ENCODE measurements around the gene HOXA11.
A peak's percentile ranks its signal among the peaks of the same experiment; 100 is the strongest.

The HOXA11 gene

DNA sequence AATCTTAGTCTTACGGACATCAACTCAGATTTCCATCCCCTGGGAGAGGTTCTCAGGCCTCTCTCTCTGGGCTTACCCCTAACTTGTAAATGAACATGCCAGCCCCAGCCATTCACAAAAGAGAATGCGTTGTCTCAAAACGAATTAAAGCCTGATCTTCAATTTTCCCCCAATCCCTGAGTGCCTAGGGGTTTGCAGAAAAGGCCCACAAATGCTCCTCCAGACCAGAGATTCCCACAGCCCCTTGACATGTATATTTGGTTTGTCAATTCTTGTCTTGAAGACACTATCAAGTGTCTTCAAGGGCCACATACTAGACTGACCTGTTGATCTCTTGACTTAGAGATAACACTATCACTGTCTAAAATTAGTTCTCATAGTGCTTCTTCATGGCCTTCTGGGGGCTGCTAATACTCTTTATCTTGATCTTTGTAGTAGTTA is 26.8 kb upstream of the HOXA11 start:
- Mint-ChIP-seq H3K27ac (no peak overlapping the region), H3K36me3 (ENCODE audit: low read depth) (no peaks in the 10 kb centered on the region), H3K9me3 (no peaks in the 10 kb centered on the region), H3K4me1 (ENCODE audit: low read depth) (peaks cover 13% of the 10 kb centered on the region), H3K27me3 (peaks cover 98% of the 10 kb centered on the region), H3K4me3 (no peak overlapping the region)
- no peak for DNase-seq

DNA sequence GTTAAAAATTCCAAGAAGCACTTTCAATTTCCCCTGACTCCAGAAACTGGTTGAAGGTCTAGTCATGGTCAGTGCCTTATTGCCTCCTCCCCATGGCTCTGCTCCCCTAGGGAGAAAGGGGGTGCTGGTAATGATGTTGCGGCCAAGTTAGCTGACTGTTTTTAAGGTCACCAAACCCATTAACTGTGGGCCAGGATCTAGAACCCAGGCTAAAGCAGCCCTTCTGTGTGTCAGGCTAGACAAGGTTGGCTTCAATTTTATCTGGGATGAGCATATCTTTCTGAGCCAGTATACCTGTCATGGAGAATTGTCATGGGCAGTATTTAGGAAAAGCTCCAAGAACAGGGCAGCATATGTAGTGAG is 26.0 kb upstream of the HOXA11 start:
- peaks cover 98% of the 10 kb centered on the region for H3K27me3 Mint-ChIP-seq
- H3K4me3 Mint-ChIP-seq, result no peak overlapping the region
- H3K9me3 Mint-ChIP-seq, result no peaks in the 10 kb centered on the region
- H3K36me3 Mint-ChIP-seq (ENCODE audit: low read depth), result no peaks in the 10 kb centered on the region
- peaks cover 14% of the 10 kb centered on the region for H3K4me1 Mint-ChIP-seq (ENCODE audit: low read depth)
- no peak for DNase-seq
- H3K27ac Mint-ChIP-seq, result no peak overlapping the region

GRCh38 chr7:27210441-27211083 is 25.5 kb upstream of the HOXA11 start:
- Mint-ChIP-seq H3K27ac (no peak overlapping the region), H3K4me3 (peak overlapping the region; percentile 50), H3K36me3 (ENCODE audit: low read depth) (no peaks in the 10 kb centered on the region), H3K4me1 (ENCODE audit: low read depth) (peaks cover 19% of the 10 kb centered on the region), H3K27me3 (peaks cover 98% of the 10 kb centered on the region), H3K9me3 (no peaks in the 10 kb centered on the region)
- DNase-seq, result peak; percentile 66

GRCh38 chr7:27209933-27210440 is 25.0 kb upstream of the HOXA11 start:
- Mint-ChIP-seq H3K36me3 (ENCODE audit: low read depth) (no peaks in the 10 kb centered on the region), H3K27me3 (peaks cover 98% of the 10 kb centered on the region), H3K9me3 (no peaks in the 10 kb centered on the region), H3K27ac (no peak overlapping the region), H3K4me1 (ENCODE audit: low read depth) (peaks cover 23% of the 10 kb centered on the region), H3K4me3 (no peak overlapping the region)
- DNase-seq, result no peak

GRCh38 chr7:27208998-27209397 is 24.0 kb upstream of the HOXA11 start:
- Mint-ChIP-seq H3K27ac (no peak overlapping the region), H3K4me1 (ENCODE audit: low read depth) (peaks cover 27% of the 10 kb centered on the region), H3K4me3 (no peak overlapping the region), H3K9me3 (no peaks in the 10 kb centered on the region), H3K36me3 (ENCODE audit: low read depth) (no peaks in the 10 kb centered on the region), H3K27me3 (peaks cover 98% of the 10 kb centered on the region)
- no peak for DNase-seq

DNA sequence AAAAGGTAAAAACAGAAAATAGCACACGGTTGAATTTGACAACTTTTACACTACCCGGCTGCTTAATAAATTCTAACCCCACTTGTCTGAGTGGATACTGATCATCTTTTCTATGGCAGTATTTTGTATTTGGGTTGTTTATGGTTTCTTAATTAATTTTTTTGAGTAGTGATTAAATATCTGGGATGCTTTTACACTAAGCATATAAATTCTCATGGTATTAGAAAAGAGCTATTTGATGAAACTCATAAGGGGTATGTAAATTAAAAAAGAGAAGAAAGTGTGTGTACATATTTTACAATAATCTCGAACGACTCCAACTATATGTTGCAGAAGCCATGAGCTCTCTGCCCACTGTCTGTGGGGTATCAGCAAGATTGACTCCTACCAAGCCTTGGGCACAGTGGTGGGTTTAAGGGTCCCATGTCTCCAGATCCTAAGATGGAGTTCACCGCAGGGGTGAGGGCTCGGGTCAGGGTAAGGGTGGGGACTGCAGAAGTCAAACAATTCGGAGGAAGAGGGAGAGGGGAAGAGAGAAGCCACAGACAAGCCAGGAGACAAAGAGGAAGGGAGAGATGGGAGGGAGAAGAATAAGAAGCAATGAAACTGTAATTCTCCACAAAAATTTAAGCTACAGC is 22.4 kb upstream of the HOXA11 start:
- H3K36me3 Mint-ChIP-seq (ENCODE audit: low read depth), result no peaks in the 10 kb centered on the region
- H3K27ac Mint-ChIP-seq, result no peak overlapping the region
- no peak for DNase-seq
- no peaks in the 10 kb centered on the region for H3K9me3 Mint-ChIP-seq
- H3K4me1 Mint-ChIP-seq (ENCODE audit: low read depth), result peaks cover 20% of the 10 kb centered on the region
- no peak overlapping the region for H3K4me3 Mint-ChIP-seq
- peaks cover 99% of the 10 kb centered on the region for H3K27me3 Mint-ChIP-seq

DNA sequence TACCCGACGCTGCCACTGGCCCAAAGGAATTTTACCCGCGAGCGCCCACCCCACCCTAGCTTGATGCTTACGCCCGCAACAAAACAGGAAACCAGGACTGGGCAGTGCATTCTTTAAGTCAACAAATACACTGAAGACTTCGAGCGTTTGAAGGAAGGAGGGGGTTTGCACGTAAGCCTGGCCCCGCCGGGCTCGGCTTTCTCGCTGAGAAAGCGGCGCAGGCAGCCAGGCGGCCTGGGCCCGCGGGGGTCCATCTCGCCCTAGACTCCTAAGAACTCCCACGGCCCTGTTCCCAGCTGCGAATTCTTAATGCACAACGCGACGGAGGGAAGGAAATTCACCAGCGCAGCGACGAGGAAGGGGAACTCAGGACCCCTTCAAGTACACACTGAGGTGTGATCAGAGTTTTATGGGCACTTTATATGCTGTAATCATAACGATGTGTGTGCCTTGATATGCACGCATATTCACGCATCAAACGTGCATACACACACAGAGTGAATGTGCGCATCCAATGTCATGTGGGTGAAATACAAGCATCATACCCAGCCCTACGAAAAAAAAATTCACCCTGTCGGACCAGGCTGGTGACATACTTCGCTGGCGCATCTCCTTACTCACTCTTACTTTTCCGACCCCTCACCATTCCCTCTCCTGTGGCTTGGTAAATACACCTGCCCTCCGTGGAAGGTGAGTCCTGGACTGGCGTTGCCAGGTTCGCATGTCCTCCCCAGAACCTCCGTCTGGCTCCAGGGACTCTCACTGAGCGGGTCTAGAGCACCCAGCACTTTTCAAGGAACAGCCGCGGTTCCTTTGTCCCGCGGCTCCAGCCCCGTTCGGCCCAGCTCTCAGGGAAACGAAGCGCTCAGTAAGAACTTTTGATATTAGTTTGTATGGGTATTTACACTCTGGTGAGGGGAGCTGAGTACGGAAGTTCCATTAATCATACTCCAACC is 20.6 kb upstream of the HOXA11 start:
- no peak for DNase-seq
- H3K9me3 Mint-ChIP-seq, result no peaks in the 10 kb centered on the region
- peaks cover 99% of the 10 kb centered on the region for H3K27me3 Mint-ChIP-seq
- no peak overlapping the region for H3K27ac Mint-ChIP-seq
- no peak overlapping the region for H3K4me3 Mint-ChIP-seq
- peaks cover 37% of the 10 kb centered on the region for H3K4me1 Mint-ChIP-seq (ENCODE audit: low read depth)
- H3K36me3 Mint-ChIP-seq (ENCODE audit: low read depth), result no peaks in the 10 kb centered on the region

DNA sequence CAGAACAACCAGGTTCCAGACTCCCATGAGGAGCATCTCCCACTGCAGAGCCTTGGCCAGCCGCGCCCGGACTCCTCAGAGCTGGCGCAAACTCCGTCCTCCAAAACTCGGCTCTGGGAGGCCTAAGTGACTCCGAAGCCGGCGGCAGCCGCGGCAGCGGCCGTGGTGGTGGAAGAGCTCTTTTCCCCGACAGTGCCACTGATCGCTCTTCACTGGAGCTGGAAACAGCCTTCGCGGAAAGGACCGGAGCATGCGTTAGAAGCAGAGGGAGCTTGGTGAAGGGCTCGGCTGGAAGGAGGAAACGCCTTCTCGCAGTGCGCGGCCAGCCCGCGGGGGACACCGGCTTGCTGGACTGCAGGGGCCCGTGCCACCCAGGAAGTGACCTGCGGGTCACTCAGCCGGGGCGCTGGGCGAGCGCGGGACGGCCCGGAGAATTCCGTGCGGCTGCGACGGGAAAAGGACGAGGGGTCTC is 19.9 kb upstream of the HOXA11 start:
- Mint-ChIP-seq H3K4me3 (no peak overlapping the region), H3K4me1 (ENCODE audit: low read depth) (peaks cover 37% of the 10 kb centered on the region), H3K36me3 (ENCODE audit: low read depth) (no peaks in the 10 kb centered on the region), H3K9me3 (no peaks in the 10 kb centered on the region), H3K27ac (no peak overlapping the region), H3K27me3 (peaks cover 97% of the 10 kb centered on the region)
- DNase-seq, result no peak

DNA sequence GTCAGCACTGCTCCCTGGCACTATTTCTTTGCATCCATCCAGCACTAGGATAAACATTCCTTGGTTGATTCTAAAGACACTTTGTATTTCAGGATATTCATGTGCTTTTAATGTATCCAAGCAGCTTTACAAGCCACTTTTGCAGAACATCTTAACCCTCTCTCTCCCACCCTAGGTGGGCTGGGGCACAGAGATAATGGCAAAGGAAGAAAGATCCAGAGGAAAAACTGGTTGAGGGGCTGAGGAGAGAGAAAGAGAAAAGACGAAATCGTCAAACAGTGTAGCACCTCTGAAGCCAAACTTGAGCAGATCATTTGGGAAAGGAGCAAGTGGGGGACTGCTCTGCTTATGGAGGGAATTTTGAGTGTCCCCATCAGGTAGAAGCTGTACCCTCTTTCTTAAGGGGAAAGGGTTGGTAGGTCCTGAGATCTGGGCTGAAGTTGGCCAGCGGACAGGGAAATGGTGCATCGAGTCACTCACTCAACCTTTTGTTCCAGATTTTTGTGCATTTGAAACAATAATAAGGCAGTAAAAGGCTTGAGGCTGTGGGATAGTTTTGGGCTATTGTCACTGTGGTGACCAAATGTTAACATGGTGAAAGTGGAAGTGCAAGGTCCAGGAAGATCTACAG is 19.0 kb upstream of the HOXA11 start:
- DNase-seq, result no peak
- peaks cover 38% of the 10 kb centered on the region for H3K4me1 Mint-ChIP-seq (ENCODE audit: low read depth)
- H3K9me3 Mint-ChIP-seq, result no peaks in the 10 kb centered on the region
- no peak overlapping the region for H3K27ac Mint-ChIP-seq
- H3K4me3 Mint-ChIP-seq, result no peak overlapping the region
- H3K27me3 Mint-ChIP-seq, result peaks cover 92% of the 10 kb centered on the region
- H3K36me3 Mint-ChIP-seq (ENCODE audit: low read depth), result no peaks in the 10 kb centered on the region

DNA sequence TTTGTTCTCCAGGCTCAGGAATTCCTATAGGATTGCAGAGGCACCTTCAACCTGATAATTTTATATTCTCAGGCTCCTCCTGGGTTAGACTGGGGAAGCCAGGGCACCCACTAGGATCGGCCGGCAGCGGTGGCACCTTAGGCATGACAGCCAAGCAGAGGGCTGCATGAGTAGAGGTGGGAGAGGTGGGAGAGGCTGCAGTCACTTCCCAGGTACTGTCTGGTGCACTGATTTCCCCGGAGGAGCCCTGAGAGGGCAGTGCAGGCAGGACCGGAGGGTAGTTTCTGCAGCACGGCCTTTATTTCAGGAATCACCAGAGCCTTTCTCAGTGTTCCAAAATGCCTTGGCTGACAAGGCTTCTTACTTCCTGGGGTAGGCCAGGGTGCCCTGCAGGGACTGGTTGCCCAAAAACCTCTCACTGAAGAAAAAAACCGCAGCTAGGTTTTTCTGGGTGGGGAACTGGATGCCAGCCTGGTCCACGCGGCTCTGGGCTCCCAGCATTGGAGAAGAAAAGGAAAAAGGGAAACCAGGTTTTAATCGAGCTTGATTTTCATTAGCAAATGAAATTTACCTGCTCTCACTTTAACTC is 18.4 kb upstream of the HOXA11 start:
- H3K27ac Mint-ChIP-seq, result no peak overlapping the region
- peaks cover 40% of the 10 kb centered on the region for H3K4me1 Mint-ChIP-seq (ENCODE audit: low read depth)

GRCh38 chr7:27202862-27203134 is 17.8 kb upstream of the HOXA11 start:
- DNase-seq, result no peak
- H3K4me1 Mint-ChIP-seq (ENCODE audit: low read depth), result peaks cover 40% of the 10 kb centered on the region
- H3K4me3 Mint-ChIP-seq, result no peak overlapping the region
- H3K9me3 Mint-ChIP-seq, result no peaks in the 10 kb centered on the region
- peaks cover 92% of the 10 kb centered on the region for H3K27me3 Mint-ChIP-seq
- no peaks in the 10 kb centered on the region for H3K36me3 Mint-ChIP-seq (ENCODE audit: low read depth)
- no peak overlapping the region for H3K27ac Mint-ChIP-seq

More for the DNA sequence above, 18.4 kb upstream of the HOXA11 start:
- DNase-seq, result no peak
- no peak overlapping the region for H3K4me3 Mint-ChIP-seq
- peaks cover 92% of the 10 kb centered on the region for H3K27me3 Mint-ChIP-seq
- H3K9me3 Mint-ChIP-seq, result no peaks in the 10 kb centered on the region
- no peaks in the 10 kb centered on the region for H3K36me3 Mint-ChIP-seq (ENCODE audit: low read depth)

DNA sequence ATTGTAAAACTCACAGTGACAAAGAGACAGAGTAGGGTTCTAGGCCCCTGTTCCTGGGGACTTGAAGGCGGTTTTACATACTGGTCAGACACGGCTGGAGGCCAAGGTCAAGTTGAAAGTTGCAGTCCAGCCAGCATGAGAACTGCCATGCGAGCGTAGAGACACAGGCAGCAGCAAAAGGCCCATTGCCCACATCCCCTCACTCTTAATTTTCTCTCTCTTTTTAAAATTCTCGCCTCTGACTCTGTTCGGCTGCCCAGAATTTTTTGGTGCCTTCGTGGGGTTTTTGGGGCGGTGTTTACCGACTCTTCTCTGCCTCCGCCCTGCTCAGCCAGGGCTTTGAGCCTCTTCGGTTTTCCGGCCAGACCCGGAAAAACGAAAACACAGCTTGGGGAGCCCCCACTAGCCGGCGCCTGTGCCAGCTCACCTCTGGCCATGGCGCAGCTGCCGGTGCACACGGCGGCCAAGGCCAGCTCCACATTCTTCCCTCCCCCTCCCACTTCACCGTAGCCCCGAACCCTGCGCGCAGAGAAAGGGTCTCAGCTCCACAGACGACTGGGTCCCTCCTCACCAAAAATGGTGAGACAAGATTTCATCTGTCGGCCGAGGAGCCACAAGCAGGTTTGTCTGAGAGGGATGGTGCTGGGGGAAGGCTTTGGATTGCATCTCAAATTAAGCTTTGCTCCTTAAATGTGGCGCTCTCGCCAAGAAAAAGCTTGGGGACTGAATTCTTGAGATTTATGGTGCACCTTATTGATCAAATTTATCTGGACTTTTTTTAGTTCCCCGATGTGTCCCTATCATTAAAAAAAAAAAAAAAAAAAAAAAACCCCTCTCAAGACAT is 17.2 kb upstream of the HOXA11 start:
- Mint-ChIP-seq H3K4me3 (peak overlapping the region; percentile 8), H3K27me3 (peaks cover 92% of the 10 kb centered on the region), H3K27ac (no peak overlapping the region)

GRCh38 chr7:27201580-27202017 is 16.6 kb upstream of the HOXA11 start:
- no peak overlapping the region for H3K4me3 Mint-ChIP-seq
- DNase-seq, result no peak
- peaks cover 40% of the 10 kb centered on the region for H3K4me1 Mint-ChIP-seq (ENCODE audit: low read depth)
- no peaks in the 10 kb centered on the region for H3K36me3 Mint-ChIP-seq (ENCODE audit: low read depth)
- no peak overlapping the region for H3K27ac Mint-ChIP-seq
- peaks cover 91% of the 10 kb centered on the region for H3K27me3 Mint-ChIP-seq
- no peaks in the 10 kb centered on the region for H3K9me3 Mint-ChIP-seq

More for the DNA sequence above, 17.2 kb upstream of the HOXA11 start:
- Mint-ChIP-seq H3K9me3 (no peaks in the 10 kb centered on the region), H3K36me3 (ENCODE audit: low read depth) (no peaks in the 10 kb centered on the region), H3K4me1 (ENCODE audit: low read depth) (peaks cover 40% of the 10 kb centered on the region)
- DNase-seq, result no peak
